Measurements from ENCODE around the gene ELMOD3.
"Not testable (repeated sequence)": the region's sequence is repeated elsewhere in the genome, so short reads cannot be mapped to it uniquely, and the experiment has no call there.

ELMOD3 gene

GRCh38 chr2:85319796-85320195 is 34.8 kb upstream of the ELMOD3 start:
- Histone ChIP-seq H3K4me3 (ENCODE audit: low read depth in 1 of 2, low read length in 1 of 2) (no peak overlapping the region), H3K27ac (peak overlapping the region; percentile 65), H3K36me3 (peaks cover 90% of the 10 kb centered on the region), H3K27me3 (no peaks in the 10 kb centered on the region), H3K9me3 (no peaks in the 10 kb centered on the region), H3K4me1 (ENCODE audit: control insufficient read depth in 1 of 2, insufficient read depth in 1 of 2, low read depth in 1 of 2, low read length in 1 of 2) (peaks cover 64 to 67% of the 10 kb centered on the region in 2 experiments)
- TF ChIP-seq, protein P1, sequence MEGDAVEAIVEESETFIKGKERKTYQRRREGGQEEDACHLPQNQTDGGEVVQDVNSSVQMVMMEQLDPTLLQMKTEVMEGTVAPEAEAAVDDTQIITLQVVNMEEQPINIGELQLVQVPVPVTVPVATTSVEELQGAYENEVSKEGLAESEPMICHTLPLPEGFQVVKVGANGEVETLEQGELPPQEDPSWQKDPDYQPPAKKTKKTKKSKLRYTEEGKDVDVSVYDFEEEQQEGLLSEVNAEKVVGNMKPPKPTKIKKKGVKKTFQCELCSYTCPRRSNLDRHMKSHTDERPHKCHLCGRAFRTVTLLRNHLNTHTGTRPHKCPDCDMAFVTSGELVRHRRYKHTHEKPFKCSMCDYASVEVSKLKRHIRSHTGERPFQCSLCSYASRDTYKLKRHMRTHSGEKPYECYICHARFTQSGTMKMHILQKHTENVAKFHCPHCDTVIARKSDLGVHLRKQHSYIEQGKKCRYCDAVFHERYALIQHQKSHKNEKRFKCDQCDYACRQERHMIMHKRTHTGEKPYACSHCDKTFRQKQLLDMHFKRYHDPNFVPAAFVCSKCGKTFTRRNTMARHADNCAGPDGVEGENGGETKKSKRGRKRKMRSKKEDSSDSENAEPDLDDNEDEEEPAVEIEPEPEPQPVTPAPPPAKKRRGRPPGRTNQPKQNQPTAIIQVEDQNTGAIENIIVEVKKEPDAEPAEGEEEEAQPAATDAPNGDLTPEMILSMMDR (IDR thresholded peaks at IDR 0.05): no peak

DNA sequence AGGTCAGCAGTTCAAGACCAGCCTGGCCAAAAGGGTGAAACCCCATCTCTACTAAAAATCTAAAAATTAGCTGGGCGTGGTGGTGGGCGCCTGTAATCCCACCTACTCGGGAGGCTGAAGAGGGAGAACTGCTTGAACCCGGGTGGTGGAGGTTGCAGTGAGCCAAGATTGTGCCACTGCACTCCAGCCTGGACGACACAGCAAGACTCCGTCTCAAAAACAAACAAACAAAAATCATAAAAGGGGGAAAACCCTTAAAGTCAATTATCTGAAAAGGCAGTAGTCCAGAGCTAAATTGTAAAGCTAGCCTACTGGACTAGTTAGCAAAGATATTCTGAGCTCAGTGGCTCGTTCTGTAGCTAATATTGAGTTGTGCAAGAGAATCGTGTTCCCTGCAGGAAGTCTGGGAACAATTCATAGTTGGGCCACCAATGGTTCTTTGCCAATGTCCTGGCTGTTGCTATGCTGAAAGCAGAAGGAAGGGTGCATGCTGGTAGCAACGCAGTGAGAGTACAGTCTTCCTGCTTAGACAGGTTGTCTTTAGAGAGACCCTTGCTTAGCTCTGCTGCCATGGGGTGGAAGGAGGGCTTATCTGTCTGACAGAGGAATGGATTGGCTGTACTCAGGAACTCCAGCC is 31.1 kb upstream of the ELMOD3 start:
- H3K27me3 ChIP-seq: no peaks in the 10 kb centered on the region
- H3K4me1 ChIP-seq (ENCODE audit: control insufficient read depth in 1 of 2, insufficient read depth in 1 of 2, low read depth in 1 of 2, low read length in 1 of 2): peaks cover 77 to 89% of the 10 kb centered on the region in 2 experiments
- H3K36me3 ChIP-seq: peaks cover 62% of the 10 kb centered on the region
- peak overlapping the region; percentile 98 for H3K27ac ChIP-seq
- peak overlapping the region; percentile 27 to 77 for H3K4me3 ChIP-seq (ENCODE audit: low read depth in 1 of 2, low read length in 1 of 2)
- H3K9me3 ChIP-seq: no peaks in the 10 kb centered on the region
- TF ChIP-seq, protein P1 (IDR thresholded peaks at IDR 0.05): no peak

GRCh38 chr2:85323988-85324367 is 30.6 kb upstream of the ELMOD3 start:
- not testable (repeated sequence) for H3K27me3 ChIP-seq, H3K9me3 ChIP-seq
- H3K4me3 ChIP-seq (ENCODE audit: low read depth in 1 of 2, low read length in 1 of 2): peak overlapping the region; percentile 27 to 77
- H3K4me1 ChIP-seq (ENCODE audit: control insufficient read depth in 1 of 2, insufficient read depth in 1 of 2, low read depth in 1 of 2, low read length in 1 of 2): peaks cover 76 to 89% of the 10 kb centered on the region in 2 experiments
- H3K27ac ChIP-seq: peak overlapping the region; percentile 98
- peaks cover 57% of the 10 kb centered on the region for H3K36me3 ChIP-seq

DNA sequence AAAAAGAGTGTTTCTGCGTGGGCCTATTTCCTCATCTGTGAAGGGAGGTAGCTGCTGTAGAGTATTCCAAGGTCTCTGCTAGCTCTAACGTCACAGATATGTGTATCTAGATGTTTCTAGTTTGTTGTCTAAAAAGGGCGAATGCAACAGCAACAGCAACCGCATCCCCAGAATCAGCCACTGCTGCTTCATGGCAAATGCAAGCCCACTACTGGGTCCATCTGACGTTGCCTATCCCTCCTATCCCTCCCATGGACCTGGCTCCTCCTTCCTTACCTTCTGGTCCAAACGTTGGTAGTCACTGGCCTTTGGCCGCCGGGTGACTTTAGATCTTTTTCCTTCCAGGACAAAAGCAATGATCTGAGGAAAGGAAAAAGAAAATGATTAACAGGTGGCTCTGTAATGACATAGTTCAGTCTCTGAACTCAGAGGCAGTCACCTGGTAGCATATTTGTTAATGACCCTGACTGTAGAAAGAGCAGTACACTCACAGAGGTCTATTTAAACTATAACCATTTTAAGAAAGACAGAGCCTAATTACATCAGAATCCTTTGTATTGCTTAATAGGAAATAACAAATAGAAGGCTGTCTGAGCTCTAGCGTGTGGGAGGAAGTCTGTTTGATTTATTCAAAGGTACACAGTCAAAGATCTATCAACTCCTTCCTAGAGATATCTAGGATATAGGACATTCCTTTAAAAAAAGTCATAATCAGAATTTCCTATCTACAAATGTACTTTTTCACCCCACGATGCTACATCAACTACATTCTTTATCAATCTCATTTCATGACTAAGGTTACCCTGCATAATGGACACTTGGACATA is 29.7 kb upstream of the ELMOD3 start:
- Histone ChIP-seq H3K36me3 (peaks cover 50% of the 10 kb centered on the region), H3K4me3 (ENCODE audit: low read depth in 1 of 2, low read length in 1 of 2) (peak overlapping the region; percentile 77 to 87)

DNA sequence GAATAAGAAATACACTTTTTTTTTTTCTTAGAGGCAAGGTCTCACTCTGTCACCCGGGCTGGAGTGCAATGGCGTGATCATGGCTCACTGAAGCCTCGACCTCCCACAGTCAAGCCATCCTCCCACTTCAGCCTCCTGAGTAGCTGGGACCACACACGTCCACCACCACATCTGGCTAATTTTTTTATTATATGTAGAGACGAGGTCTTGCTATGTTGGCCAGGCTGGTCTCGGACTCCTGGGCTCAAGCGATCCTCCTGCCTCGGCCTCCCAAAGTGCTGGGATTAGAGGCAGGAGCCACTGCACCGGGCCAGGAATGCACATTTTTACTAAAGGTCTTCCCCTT is 29.1 kb upstream of the ELMOD3 start:
- H3K4me3 ChIP-seq (ENCODE audit: low read depth in 1 of 2, low read length in 1 of 2): peak overlapping the region; percentile 77 to 87
- H3K27ac ChIP-seq: peak overlapping the region; percentile 98
- H3K36me3 ChIP-seq: peaks cover 45% of the 10 kb centered on the region
- no peaks in the 10 kb centered on the region for H3K27me3 ChIP-seq
- H3K4me1 ChIP-seq (ENCODE audit: control insufficient read depth in 1 of 2, insufficient read depth in 1 of 2, low read depth in 1 of 2, low read length in 1 of 2): peaks cover 62 to 77% of the 10 kb centered on the region in 2 experiments
- H3K9me3 ChIP-seq: no peaks in the 10 kb centered on the region
- TF ChIP-seq, protein P1 (IDR thresholded peaks at IDR 0.05): no peak

More for the DNA sequence above, 29.7 kb upstream of the ELMOD3 start:
- TF ChIP-seq, protein P1 (IDR thresholded peaks at IDR 0.05): no peak
- Histone ChIP-seq H3K4me1 (ENCODE audit: control insufficient read depth in 1 of 2, insufficient read depth in 1 of 2, low read depth in 1 of 2, low read length in 1 of 2) (peaks cover 68 to 83% of the 10 kb centered on the region in 2 experiments), H3K9me3 (no peaks in the 10 kb centered on the region), H3K27ac (peak overlapping the region; percentile 98), H3K27me3 (no peaks in the 10 kb centered on the region)

Measured in neutrophil (primary cell).